Memory B cell (primary cell): Measurements from ENCODE around the gene XRCC6.
"Not testable (repeated sequence)": the region's sequence is repeated elsewhere in the genome, so short reads cannot be mapped to it uniquely, and the experiment has no call there.

Experiments used
- ATAC-seq: fragments of 150-1000 bp; cut with Tn5 transposase; 2 replicates; pipeline ENCODE4 v1.10.0; 2021; ENCODE audit warnings: low read depth, mild to moderate bottlenecking, moderate library complexity
- DNase-seq, 2 donors: peaks; one replicate each; pipeline ENCODE4 v3.0.0; 2022; ENCODE audit warnings: low spot score in 2 of 2
- H3K27ac Mint-ChIP-seq: one replicate; pipeline ENCODE4 v1.8.0; 2022; ENCODE audit warnings: mild to moderate bottlenecking, moderate library complexity, mixed read lengths
- H3K27me3 Mint-ChIP-seq: one replicate; pipeline ENCODE4 v1.8.0; 2022; ENCODE audit warnings: mixed read lengths
- H3K36me3 Mint-ChIP-seq: one replicate; pipeline ENCODE4 v1.8.0; 2022; ENCODE audit warnings: mild to moderate bottlenecking, mixed read lengths
- H3K4me1 Mint-ChIP-seq: one replicate; pipeline ENCODE4 v1.8.0; 2022; ENCODE audit warnings: mixed read lengths
- H3K4me3 Mint-ChIP-seq: one replicate; pipeline ENCODE4 v1.8.0; 2022; ENCODE audit warnings: mild to moderate bottlenecking, moderate library complexity, mixed read lengths
- H3K9me3 Mint-ChIP-seq: one replicate; pipeline ENCODE4 v1.8.0; 2022; ENCODE audit warnings: mixed read lengths

The XRCC6 gene

GRCh38 chr22:41621099-41621910, at the start of gene XRCC6:
Gene XRCC6 (plus strand): TSS chr22:41621295. CDS start chr22:41622005, 710 bp downstream.
- DNase-seq (peak; percentile 99), ATAC-seq (peak; percentile 85)
- peaks cover 6% of the 10 kb centered on the region for H3K36me3 Mint-ChIP-seq
- H3K9me3 Mint-ChIP-seq = no peaks in the 10 kb centered on the region
- peak within 1 kb of the TSS; percentile 90 for H3K4me3 Mint-ChIP-seq
- H3K27me3 Mint-ChIP-seq = no peaks in the 10 kb centered on the region
- peak within 1 kb of the TSS; percentile 96 for H3K27ac Mint-ChIP-seq
- H3K4me1 Mint-ChIP-seq = peaks cover 30% of the 10 kb centered on the region

- DNase-seq (no peak), ATAC-seq (no peak)
- no peaks in the 10 kb centered on the region for H3K27me3 Mint-ChIP-seq
- no peaks in the 10 kb centered on the region for H3K36me3 Mint-ChIP-seq
- no peaks in the 10 kb centered on the region for H3K9me3 Mint-ChIP-seq
- no peak overlapping the region for H3K27ac Mint-ChIP-seq
- H3K4me1 Mint-ChIP-seq = no peaks in the 10 kb centered on the region
- no peak overlapping the region for H3K4me3 Mint-ChIP-seq
These were observed 49.3 kb upstream of the XRCC6 start for GRCh38 chr22:41571786-41572185.

GRCh38 chr22:41572305-41572704, 48.8 kb upstream of the XRCC6 start:
- not testable (repeated sequence) for H3K9me3 Mint-ChIP-seq, H3K27me3 Mint-ChIP-seq, DNase-seq, H3K4me1 Mint-ChIP-seq, ATAC-seq, H3K36me3 Mint-ChIP-seq, H3K27ac Mint-ChIP-seq, H3K4me3 Mint-ChIP-seq

GRCh38 chr22:41573677-41574076, 47.4 kb upstream of the XRCC6 start:
- no peak for ATAC-seq
- Mint-ChIP-seq H3K9me3 (no peaks in the 10 kb centered on the region), H3K36me3 (peaks cover 9% of the 10 kb centered on the region), H3K27me3 (no peaks in the 10 kb centered on the region), H3K4me1 (peaks cover 2% of the 10 kb centered on the region), H3K4me3 (no peak overlapping the region), H3K27ac (no peak overlapping the region)
- DNase-seq = no peak

GRCh38 chr22:41574847-41575381, 46.2 kb upstream of the XRCC6 start:
- H3K9me3 Mint-ChIP-seq = no peaks in the 10 kb centered on the region
- H3K36me3 Mint-ChIP-seq = peaks cover 9% of the 10 kb centered on the region
- H3K4me3 Mint-ChIP-seq = no peak overlapping the region
- H3K4me1 Mint-ChIP-seq = peaks cover 2% of the 10 kb centered on the region
- DNase-seq (no peak), ATAC-seq (no peak)
- no peak overlapping the region for H3K27ac Mint-ChIP-seq
- H3K27me3 Mint-ChIP-seq = no peaks in the 10 kb centered on the region

- ATAC-seq (no peak), DNase-seq (no peak)
- no peaks in the 10 kb centered on the region for H3K27me3 Mint-ChIP-seq
- H3K9me3 Mint-ChIP-seq = no peaks in the 10 kb centered on the region
- H3K4me1 Mint-ChIP-seq = peaks cover 2% of the 10 kb centered on the region
- H3K36me3 Mint-ChIP-seq = peaks cover 9% of the 10 kb centered on the region
- no peak overlapping the region for H3K4me3 Mint-ChIP-seq
- H3K27ac Mint-ChIP-seq = no peak overlapping the region
These were observed 45.6 kb upstream of the XRCC6 start for GRCh38 chr22:41575533-41575932.

- DNase-seq (no peak), ATAC-seq (peak; percentile 49)
- peaks cover 2% of the 10 kb centered on the region for H3K4me1 Mint-ChIP-seq
- H3K27me3 Mint-ChIP-seq = no peaks in the 10 kb centered on the region
- H3K4me3 Mint-ChIP-seq = no peak overlapping the region
- H3K36me3 Mint-ChIP-seq = peaks cover 9% of the 10 kb centered on the region
- no peak overlapping the region for H3K27ac Mint-ChIP-seq
- H3K9me3 Mint-ChIP-seq = no peaks in the 10 kb centered on the region
These were observed 44.2 kb upstream of the XRCC6 start for GRCh38 chr22:41576877-41577276.

- Mint-ChIP-seq H3K36me3 (peaks cover 17% of the 10 kb centered on the region), H3K9me3 (no peaks in the 10 kb centered on the region), H3K27ac (no peak overlapping the region)
These were observed 43.0 kb upstream of the XRCC6 start for GRCh38 chr22:41578114-41578513.

GRCh38 chr22:41578818-41579217, 42.3 kb upstream of the XRCC6 start:
- H3K36me3 Mint-ChIP-seq = peaks cover 17% of the 10 kb centered on the region
- no peaks in the 10 kb centered on the region for H3K27me3 Mint-ChIP-seq
- no peak for DNase-seq
- no peak for ATAC-seq
- peaks cover 2% of the 10 kb centered on the region for H3K4me1 Mint-ChIP-seq
- no peaks in the 10 kb centered on the region for H3K9me3 Mint-ChIP-seq
- H3K27ac Mint-ChIP-seq = no peak overlapping the region
- H3K4me3 Mint-ChIP-seq = no peak overlapping the region

More at GRCh38 chr22:41578114-41578513, 43.0 kb upstream of the XRCC6 start:
- H3K27me3 Mint-ChIP-seq = no peaks in the 10 kb centered on the region
- ATAC-seq (no peak), DNase-seq (no peak)
- H3K4me3 Mint-ChIP-seq = no peak overlapping the region
- peaks cover 2% of the 10 kb centered on the region for H3K4me1 Mint-ChIP-seq

- H3K4me3 Mint-ChIP-seq = no peak overlapping the region
- peaks cover 17% of the 10 kb centered on the region for H3K36me3 Mint-ChIP-seq
- DNase-seq (no peak), ATAC-seq (no peak)
- no peaks in the 10 kb centered on the region for H3K9me3 Mint-ChIP-seq
- peaks cover 2% of the 10 kb centered on the region for H3K4me1 Mint-ChIP-seq
- H3K27ac Mint-ChIP-seq = no peak overlapping the region
- no peaks in the 10 kb centered on the region for H3K27me3 Mint-ChIP-seq
These were observed 41.6 kb upstream of the XRCC6 start for GRCh38 chr22:41579297-41579996.

- Mint-ChIP-seq H3K27ac (no peak overlapping the region), H3K4me1 (peaks cover 2% of the 10 kb centered on the region), H3K4me3 (no peak overlapping the region), H3K9me3 (no peaks in the 10 kb centered on the region), H3K36me3 (peaks cover 17% of the 10 kb centered on the region), H3K27me3 (no peaks in the 10 kb centered on the region)
- ATAC-seq (no peak), DNase-seq (no peak)
These were observed 41.1 kb upstream of the XRCC6 start for GRCh38 chr22:41579997-41580355.

GRCh38 chr22:41582694-41583093, 38.4 kb upstream of the XRCC6 start:
- peaks cover 2% of the 10 kb centered on the region for H3K4me1 Mint-ChIP-seq
- no peak overlapping the region for H3K4me3 Mint-ChIP-seq
- H3K27me3 Mint-ChIP-seq = no peaks in the 10 kb centered on the region
- H3K27ac Mint-ChIP-seq = no peak overlapping the region
- H3K9me3 Mint-ChIP-seq = no peaks in the 10 kb centered on the region
- ATAC-seq (no peak), DNase-seq (no peak)
- peaks cover 18% of the 10 kb centered on the region for H3K36me3 Mint-ChIP-seq

GRCh38 chr22:41584881-41585280, 36.2 kb upstream of the XRCC6 start:
- no peak overlapping the region for H3K4me3 Mint-ChIP-seq
- H3K9me3 Mint-ChIP-seq = no peaks in the 10 kb centered on the region
- ATAC-seq (no peak), DNase-seq (no peak)
- H3K27ac Mint-ChIP-seq = no peak overlapping the region
- H3K36me3 Mint-ChIP-seq = peaks cover 11% of the 10 kb centered on the region
- H3K4me1 Mint-ChIP-seq = no peaks in the 10 kb centered on the region
- no peaks in the 10 kb centered on the region for H3K27me3 Mint-ChIP-seq

- Mint-ChIP-seq H3K27ac (no peak overlapping the region), H3K9me3 (no peaks in the 10 kb centered on the region), H3K4me1 (no peaks in the 10 kb centered on the region), H3K4me3 (no peak overlapping the region), H3K36me3 (peaks cover 11% of the 10 kb centered on the region), H3K27me3 (no peaks in the 10 kb centered on the region)
- DNase-seq = no peak
- ATAC-seq = no peak
These were observed 35.2 kb upstream of the XRCC6 start for GRCh38 chr22:41585898-41586297.
